Stomach (tissue), 4 donors: ENCODE data around the gene ANKDD1B.

Source experiments
- POLR2A ChIP-seq, 4 donors: fragments of 450-650 bp; IDR thresholded peaks; one replicate each; pipeline ENCODE4 v1.6.1; 2016; ENCODE audit warnings: antibody characterized with exemption in 4 of 4, control low read depth in 2 of 4, mild to moderate bottlenecking in 1 of 4, moderate library complexity in 1 of 4
- TF ChIP-seq, protein P1 (sequence below), 7 experiments: fragments of 450-650 bp in 4 of 7; fragments of 200-600 bp in 3 of 7; sonication (generic) in 3 of 7; IDR thresholded peaks; one replicate each; pipeline ENCODE4 v1.5.1; 2016 to 2019; ENCODE audit warnings: antibody characterized with exemption in 7 of 7, control low read depth in 2 of 7, mild to moderate bottlenecking in 1 of 7

DNA sequence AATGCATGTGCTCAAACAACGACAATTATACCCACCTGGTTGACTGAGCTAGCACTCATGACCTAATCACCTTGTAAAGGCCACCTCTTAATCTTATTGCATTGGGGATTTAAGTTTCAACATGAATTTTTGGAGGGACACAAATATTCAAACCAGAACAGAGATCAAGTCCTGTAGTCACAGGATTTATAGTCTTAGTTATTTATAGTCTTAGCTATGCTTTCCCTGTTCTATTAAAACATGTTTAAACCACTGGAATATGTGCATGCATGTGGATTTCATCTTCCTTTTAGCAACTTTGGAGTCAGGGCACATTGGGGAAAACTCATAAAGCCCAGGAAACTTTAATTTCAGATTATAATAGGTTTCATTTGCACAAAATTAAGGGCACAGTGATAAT is 26.7 kb downstream of the ANKDD1B start:
- no peak for TF ChIP-seq POLR2A (IDR thresholded peaks at IDR 0.05)
- TF ChIP-seq, protein P1, sequence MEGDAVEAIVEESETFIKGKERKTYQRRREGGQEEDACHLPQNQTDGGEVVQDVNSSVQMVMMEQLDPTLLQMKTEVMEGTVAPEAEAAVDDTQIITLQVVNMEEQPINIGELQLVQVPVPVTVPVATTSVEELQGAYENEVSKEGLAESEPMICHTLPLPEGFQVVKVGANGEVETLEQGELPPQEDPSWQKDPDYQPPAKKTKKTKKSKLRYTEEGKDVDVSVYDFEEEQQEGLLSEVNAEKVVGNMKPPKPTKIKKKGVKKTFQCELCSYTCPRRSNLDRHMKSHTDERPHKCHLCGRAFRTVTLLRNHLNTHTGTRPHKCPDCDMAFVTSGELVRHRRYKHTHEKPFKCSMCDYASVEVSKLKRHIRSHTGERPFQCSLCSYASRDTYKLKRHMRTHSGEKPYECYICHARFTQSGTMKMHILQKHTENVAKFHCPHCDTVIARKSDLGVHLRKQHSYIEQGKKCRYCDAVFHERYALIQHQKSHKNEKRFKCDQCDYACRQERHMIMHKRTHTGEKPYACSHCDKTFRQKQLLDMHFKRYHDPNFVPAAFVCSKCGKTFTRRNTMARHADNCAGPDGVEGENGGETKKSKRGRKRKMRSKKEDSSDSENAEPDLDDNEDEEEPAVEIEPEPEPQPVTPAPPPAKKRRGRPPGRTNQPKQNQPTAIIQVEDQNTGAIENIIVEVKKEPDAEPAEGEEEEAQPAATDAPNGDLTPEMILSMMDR (IDR thresholded peaks at IDR 0.05): no peak
